NAMALWA (cell line): ENCODE results near the gene INTS6.

Experiments used
- DNase-seq: peaks from one replicate; pipeline ENCODE4 v3.0.0-alpha.2; 2015; ENCODE audit warnings: low spot score

Gene INTS6

GRCh38 chr13:51342706-51343105, 110.1 kb downstream of the INTS6 start:
- DNase-seq = no peak

GRCh38 chr13:51341791-51342190, 111.0 kb downstream of the INTS6 start:
- DNase-seq = no peak

DNA sequence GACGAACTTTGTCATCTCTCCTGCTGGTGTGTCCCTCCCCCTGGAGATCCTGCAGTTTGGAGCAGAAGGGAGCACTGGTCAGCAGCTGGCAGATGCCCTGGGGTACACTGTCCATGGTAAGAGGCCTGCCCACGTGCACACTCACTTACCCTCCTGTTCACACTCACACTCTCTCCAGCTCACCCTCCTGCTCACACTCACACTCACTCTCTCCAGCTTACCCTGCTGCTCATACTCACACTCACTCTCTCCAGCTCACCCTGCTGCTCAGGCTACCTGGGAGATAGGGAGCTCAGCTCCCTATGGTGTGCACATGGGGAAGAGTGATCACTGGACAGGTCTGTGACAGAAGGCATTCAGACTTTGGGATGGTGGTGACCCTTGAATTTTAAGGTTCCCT, 111.6 kb downstream of the INTS6 start:
- no peak for DNase-seq

DNA sequence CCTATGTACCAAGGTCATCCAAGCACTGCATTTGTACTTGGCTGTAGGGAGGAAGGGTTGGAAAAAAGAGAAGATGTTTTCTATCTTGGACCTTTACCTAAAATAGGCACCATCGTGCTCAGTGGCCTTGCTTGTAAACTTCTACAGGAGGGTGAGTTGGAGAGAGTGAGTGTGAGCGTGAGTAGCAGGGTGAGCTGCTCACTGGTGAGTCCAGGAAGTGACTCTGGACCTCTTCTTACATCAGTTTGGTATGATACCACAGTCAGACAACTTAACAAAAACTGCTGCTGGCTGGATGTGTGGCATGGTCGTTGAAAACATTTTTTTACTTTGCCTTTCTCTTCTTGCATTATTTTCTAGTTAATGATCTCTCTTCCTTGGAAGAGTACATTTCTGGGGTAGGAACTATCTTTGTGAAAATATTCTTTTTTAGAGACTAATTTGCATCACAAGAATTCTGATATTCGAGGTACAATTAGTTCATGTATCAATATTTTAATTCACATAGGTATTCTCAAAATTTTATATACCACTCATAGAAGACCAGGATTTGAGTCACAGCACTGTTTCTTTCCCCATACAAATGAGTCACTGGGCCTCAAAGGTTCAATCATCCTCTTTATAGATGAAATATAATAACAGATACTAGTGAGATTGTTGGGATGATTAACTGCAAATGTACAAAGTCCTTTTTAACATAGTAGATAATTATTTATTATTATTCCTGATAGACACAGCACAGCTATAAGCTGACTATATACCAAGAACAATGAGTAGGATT, 112.7 kb downstream of the INTS6 start:
- no peak for DNase-seq

DNA sequence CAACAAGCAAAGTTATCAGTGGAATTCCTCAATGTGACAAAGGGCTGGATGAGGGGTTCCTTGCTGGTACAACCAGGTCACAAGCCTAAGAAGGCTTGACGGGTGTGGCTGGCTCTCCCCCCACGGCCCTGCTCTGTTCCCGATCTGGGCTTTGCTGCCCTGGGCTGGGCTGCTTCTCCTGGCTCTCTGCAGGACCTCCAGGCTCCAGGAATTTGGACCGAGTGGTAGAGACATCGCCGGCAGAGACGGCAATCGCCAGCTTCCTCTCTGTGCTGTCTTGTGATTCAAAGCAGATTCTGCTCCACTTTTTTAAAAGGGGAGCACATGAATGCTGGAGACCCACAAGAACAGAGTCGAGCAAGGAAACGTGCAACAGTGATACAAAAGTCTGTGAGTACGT, 113.5 kb downstream of the INTS6 start, which contains the start of gene SERPINE3:
SERPINE3 (plus strand) TSS at position 338 of the 400 bp plus-strand sequence. CDS start 1,401 bp downstream, outside the sequence.
- DNase-seq = no peak

GRCh38 chr13:51336746-51337145, 116.1 kb downstream of the INTS6 start:
- no peak for DNase-seq

DNA sequence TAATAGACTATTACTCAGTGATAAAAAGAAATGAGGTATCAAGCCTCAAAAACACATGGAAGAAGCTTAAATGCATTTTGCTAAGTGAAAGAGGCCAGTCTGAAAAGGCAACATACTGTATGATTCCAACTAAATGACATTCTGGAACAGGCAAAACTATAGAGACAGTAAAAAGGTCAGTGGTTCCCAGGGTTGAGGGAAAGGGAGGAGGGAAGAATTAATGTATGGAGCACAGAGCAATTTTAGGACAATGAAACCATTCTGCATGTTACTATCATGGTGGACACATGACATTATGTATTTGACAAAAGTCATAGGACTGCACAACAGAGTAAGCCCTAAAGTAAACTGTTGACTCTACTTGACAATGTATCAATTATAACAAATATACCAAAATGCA, 119.0 kb downstream of the INTS6 start:
- DNase-seq = no peak

DNA sequence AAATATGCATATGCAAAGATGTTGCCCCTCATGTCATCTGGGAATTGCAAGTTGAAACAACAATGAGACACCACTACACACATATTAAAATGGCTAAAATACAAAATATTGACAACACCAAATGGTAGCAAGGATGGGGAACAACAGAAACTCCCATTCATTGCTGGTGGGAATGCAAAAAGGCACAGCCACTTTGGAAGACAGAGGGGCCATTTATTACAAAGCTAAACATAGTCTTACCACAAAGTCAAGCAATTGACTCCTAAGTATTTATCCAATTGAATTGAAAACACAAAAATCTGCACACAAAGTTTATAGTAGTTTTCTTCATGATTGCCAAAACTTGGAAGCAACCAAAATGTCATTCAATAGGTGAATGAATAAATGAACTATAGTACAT, 119.4 kb downstream of the INTS6 start:
- no peak for DNase-seq

DNA sequence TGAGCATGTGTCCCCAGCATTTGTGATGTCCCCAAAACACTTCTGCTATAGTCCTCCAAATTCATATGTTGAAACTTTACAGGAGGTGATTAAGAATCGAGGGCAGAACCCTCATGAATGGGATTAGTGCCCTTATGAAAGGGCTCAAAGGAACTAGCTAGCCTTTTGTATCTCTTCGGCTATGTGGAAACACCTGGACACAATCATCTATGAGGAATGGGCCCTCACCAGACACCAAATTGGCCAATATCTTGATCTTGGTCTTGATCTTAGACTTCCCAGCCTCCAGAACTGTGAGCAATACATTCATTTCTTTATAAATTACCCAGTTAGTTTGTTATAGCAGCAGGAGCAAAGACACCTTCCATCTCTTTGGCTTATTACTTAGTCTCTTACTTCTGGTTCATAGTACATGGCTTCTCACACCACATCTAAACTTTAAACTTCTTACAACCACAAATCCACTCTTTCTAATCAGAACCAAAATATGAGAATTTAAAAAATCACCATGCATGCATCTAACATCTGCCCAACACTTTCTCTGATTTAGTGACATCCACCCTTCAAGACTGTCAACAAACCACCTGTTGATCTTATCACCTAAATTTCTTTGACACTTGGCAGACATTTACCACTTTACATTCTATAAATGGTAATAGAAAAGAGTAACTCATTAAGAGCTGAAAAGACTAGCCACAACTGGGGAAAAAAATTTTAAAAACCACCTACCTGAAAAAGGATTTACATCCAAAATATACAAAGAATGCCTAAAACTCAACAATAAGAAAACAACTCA, 120.1 kb downstream of the INTS6 start:
- DNase-seq = no peak

- DNase-seq = no peak
These were observed 121.4 kb downstream of the INTS6 start for GRCh38 chr13:51331354-51331861.

DNA sequence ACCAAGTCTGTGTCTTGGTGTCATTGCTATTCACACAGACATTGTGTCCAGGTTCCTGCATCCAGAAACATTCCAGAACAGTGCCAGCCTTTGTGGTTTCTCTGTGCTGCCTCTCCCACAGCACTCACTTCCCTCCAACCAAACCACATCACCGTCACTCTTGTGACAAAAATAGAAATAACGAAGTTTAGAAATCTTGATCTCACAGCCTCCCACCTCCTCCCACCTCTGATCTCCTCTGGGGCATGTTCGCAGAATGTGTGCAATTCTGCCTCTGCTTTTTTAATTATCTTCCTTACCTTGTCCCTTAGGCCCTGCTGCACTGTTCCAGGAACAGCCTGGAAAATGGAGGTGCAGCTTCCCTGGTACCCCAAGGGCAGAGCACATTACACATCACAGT, 122.0 kb downstream of the INTS6 start:
- DNase-seq = no peak

GRCh38 chr13:51329606-51330005, 123.2 kb downstream of the INTS6 start:
- DNase-seq = no peak

GRCh38 chr13:51328488-51328887, 124.3 kb downstream of the INTS6 start:
- DNase-seq = no peak

- DNase-seq = no peak
These were observed 124.9 kb downstream of the INTS6 start for GRCh38 chr13:51327961-51328360.

GRCh38 chr13:51326777-51327176, 126.1 kb downstream of the INTS6 start:
- DNase-seq = no peak

DNA sequence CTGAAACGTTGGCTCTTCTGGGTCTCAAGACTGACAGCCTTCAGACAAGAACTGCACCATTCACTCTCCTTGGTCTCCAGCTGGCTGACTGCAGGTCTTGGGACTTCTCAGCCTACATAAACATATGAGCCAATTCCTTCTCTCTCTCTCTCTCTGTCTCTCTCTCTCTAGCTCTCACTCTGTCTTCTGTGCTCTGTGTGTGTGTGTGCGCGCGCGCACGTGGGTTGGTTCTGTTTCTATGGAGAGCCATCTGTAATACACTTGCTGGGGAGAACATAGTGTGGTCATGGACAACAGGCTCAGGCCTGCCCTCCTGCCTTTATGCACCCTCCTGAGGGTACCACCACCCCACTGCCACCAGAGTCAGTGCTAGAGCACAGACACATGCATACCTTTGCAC, 127.0 kb downstream of the INTS6 start:
- DNase-seq = no peak

DNA sequence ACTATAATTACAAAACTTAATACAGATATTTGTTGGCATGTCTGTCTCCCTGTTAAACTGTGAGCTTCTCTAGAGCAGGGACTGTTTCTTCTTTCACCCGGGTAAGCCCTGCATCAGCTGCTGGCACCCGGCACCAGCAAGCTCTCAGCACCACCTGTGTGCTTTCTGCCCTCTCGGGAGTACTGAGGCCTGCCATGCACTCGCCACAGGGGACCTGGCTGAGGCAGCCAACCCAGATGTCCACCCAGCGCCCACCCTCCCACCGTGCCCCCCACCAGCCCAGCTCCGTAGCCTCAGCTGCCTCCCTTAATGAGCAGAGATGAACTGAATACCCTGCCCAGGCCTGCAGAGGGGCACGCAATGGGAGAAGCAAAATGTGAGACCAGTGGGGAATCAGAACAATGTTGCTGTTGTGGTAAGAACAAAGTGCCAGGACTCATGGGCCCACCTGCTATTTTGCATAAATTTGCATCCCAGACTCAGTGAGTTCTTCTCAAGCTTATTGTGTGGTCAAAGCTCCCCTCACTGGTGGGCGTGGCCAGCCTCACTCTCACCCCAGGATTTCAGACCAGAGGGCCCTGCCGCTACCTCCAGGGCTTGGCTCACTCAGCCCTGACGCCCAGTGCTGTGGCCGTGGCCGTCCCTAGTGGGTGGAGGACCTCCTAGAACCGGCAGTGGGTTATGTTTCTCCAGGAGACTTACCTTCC, 128.0 kb downstream of the INTS6 start:
- DNase-seq = peak; percentile 81

DNA sequence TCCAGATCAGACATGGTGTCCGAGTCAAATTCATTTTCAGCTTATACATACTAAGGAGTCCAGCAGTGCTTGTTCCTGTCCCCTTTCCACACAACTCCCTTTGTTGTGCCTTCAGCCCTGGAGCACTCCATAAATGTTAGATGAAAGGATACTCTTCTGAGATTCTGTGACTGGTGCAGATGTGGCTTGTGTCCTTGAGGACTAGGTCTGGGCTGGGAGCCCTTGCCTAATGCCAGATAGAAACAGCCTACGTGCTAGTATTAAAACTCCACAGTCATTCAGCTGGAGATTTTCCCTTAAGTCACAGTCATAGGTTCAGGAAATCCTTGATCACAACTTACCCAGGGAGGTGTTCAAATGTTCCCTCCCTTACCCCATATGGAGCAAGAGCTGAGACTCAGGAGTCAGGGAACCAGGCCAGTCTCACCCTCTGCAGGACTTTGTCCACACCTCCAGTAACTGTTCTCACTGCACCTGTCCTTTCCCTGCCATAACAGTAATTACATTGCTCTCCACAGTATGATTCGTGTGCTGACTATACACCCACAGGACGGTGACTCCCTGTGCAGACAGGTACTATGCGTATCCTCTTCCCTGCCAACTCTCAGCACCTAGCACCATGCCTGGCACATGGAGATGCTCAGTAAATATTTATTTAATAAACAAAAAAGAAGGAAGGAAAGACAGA, 128.9 kb downstream of the INTS6 start:
- DNase-seq = no peak

DNA sequence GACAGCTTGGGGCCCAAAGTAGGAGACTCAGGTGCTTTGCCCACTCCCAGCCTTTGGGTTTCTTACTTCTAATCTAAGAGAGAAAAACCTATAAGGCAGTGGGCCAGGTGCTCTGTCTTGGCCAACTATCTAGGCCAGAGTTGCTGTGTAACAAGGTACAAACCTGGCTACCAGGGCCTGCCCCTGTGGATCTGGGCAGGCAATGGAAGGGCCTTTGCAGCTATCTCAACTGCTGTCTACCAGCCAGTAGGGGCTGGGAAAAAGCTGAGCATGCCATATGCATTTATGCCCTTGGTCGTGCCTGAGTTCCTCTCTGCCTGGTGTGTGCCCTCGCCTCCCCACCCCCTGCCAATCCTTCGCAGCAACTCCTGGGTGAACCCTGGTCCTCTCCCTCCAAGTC, 130.0 kb downstream of the INTS6 start:
- no peak for DNase-seq

GRCh38 chr13:51321836-51322235, 131.0 kb downstream of the INTS6 start:
- DNase-seq = no peak

GRCh38 chr13:51318876-51319275, 134.0 kb downstream of the INTS6 start:
- no peak for DNase-seq

DNA sequence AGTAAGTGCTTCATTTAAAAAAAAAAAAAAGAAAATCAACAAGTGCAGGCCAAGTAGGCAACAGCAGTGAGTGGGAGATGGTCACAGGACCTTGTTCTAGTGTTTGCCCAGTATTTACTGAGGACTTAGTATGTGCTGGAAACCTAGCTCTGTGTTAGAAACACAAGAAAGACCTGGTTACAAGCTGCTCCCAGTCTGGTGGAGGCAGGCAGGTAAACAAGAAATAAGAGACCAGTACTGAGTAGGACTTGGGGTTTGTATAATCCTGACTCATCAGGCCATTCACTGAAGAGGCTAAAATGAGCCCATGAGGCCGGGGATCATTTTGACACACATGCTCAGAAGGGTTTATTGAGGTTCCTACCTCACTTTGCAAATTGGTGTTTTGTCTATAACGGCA, 134.8 kb downstream of the INTS6 start:
- no peak for DNase-seq
